Thyroid gland (tissue), 4 donors: ENCODE data around the gene ACTRT2. TPM values are rescaled to one million over a fixed set of nuclear protein-coding genes. Genes with fewer than 3 reads are reported as not detected.

Experiments used
- DNase-seq, 2 donors: peaks; one replicate each; pipeline ENCODE4 v3.0.0-alpha.2; 2019
- H3K27ac ChIP-seq, 3 donors: fragments of 200-600 bp; sonication (generic); 1 replicate in 2 of 3; 2 replicates in 1 of 3; pipeline ENCODE4 v1.5.1; 2016 to 2019; ENCODE audit warnings: mild to moderate bottlenecking in 1 of 3, moderate library complexity in 1 of 3
- H3K27me3 ChIP-seq: fragments of 200-600 bp; sonication (generic); one replicate; pipeline ENCODE4 v1.5.1; 2019
- H3K36me3 ChIP-seq, 2 donors: fragments of 200-600 bp; sonication (generic); one replicate each; pipeline ENCODE4 v1.5.1; 2016 to 2019
- H3K4me1 ChIP-seq, 2 donors: fragments of 200-600 bp; sonication (generic); one replicate each; pipeline ENCODE4 v1.5.1; 2017 to 2019
- H3K4me3 ChIP-seq, 3 donors: fragments of 200-600 bp; sonication (generic); replicated peaks in 1 of 3; 1 replicate in 2 of 3; 2 replicates in 1 of 3; pipeline ENCODE4 v1.5.1; 2016; ENCODE audit warnings: mild to moderate bottlenecking in 1 of 3
- H3K9me3 ChIP-seq: fragments of 200-600 bp; sonication (generic); one replicate; pipeline ENCODE4 v1.5.1; 2017
- CTCF ChIP-seq, 6 experiments: fragments of 200-600 bp in 3 of 6; fragments of 450-650 bp in 3 of 6; sonication (generic) in 3 of 6; IDR thresholded peaks; one replicate each; pipeline ENCODE4 v1.5.1; 2016 to 2019; ENCODE audit warnings: antibody characterized with exemption in 6 of 6, mild to moderate bottlenecking in 2 of 6, inconsistent platforms in 1 of 6, moderate library complexity in 1 of 6
- POLR2A ChIP-seq, 2 donors: fragments of 450-650 bp; IDR thresholded peaks; one replicate each; pipeline ENCODE4 v1.6.1; 2017; ENCODE audit warnings: antibody characterized with exemption in 2 of 2, mild to moderate bottlenecking in 2 of 2, moderate library complexity in 1 of 2
- WGBS, 2 donors: methylation state at CpG; one replicate each; pipeline ENCODE4 v1.1.5; 2017; 5-methylcytosine and 5-hydroxymethylcytosine counted together
- intact Hi-C: fragments of 100-400 bp; cut with DNase I; formaldehyde crosslinking; loops from one replicate; pipeline ENCODE4 v1.15.1; 2023
- total RNA-seq, 4 donors: library from RNA; depleted of rRNA; stranded (reverse); fragments of >200 nt; gene quantifications; one replicate each; pipeline ENCODE4 v1.2.3, GENCODE V29; 2016

Gene ACTRT2
- total RNA-seq, result under 1 TPM in 1 of 4 donors, not detected in 3; 0.67 TPM

GRCh38 chr1:3021233-3021671, at the start of gene ACTRT2:
ACTRT2 (plus strand) TSS chr1:3021467; CDS start chr1:3021687, 220 bp downstream.
- no peak for DNase-seq
- no peak for TF ChIP-seq POLR2A (IDR thresholded peaks at IDR 0.05)
- TF ChIP-seq CTCF (IDR thresholded peaks at IDR 0.05), result no peak
- H3K4me1 ChIP-seq, result no peaks in the 10 kb centered on the region
- no peak within 1 kb of the TSS for H3K27ac ChIP-seq
- no peaks in the 10 kb centered on the region for H3K27me3 ChIP-seq
- intact Hi-C loops, result no loop called here
- no peaks in the 10 kb centered on the region for H3K36me3 ChIP-seq
- H3K4me3 ChIP-seq, result no peak within 1 kb of the TSS
- no peaks in the 10 kb centered on the region for H3K9me3 ChIP-seq
- WGBS, 2 donors, result 62 to 96% methylated on average over 3 to 8 of the region's 8 CpGs

- no peaks in the 10 kb centered on the region for H3K27me3 ChIP-seq
- H3K27ac ChIP-seq, result no peak overlapping the region
- 93 to 100% methylated on average over 2 to 3 of the region's 9 CpGs for WGBS, 2 donors
Observed at GRCh38 chr1:2971609-2972008, 49.7 kb upstream of the ACTRT2 start.

GRCh38 chr1:2972011-2972878, 49.0 kb upstream of the ACTRT2 start:
- intact Hi-C loops, result no loop called here
- H3K36me3 ChIP-seq, result no peaks in the 10 kb centered on the region
- H3K27me3 ChIP-seq, result no peaks in the 10 kb centered on the region
- DNase-seq, result no peak
- TF ChIP-seq POLR2A (IDR thresholded peaks at IDR 0.05), result no peak
- no peak for TF ChIP-seq CTCF (IDR thresholded peaks at IDR 0.05)
- H3K4me1 ChIP-seq, result no peaks in the 10 kb centered on the region
- 87 to 95% methylated on average over 9 to 24 of the region's 27 CpGs for WGBS, 2 donors
- H3K4me3 ChIP-seq, result no peak overlapping the region
- no peak overlapping the region for H3K27ac ChIP-seq
- H3K9me3 ChIP-seq, result no peaks in the 10 kb centered on the region

More at GRCh38 chr1:2971609-2972008, 49.7 kb upstream of the ACTRT2 start:
- H3K4me3 ChIP-seq, result no peak overlapping the region
- intact Hi-C loops, result no loop called here
- TF ChIP-seq CTCF (IDR thresholded peaks at IDR 0.05) (no peak), POLR2A (IDR thresholded peaks at IDR 0.05) (no peak)
- no peaks in the 10 kb centered on the region for H3K9me3 ChIP-seq
- no peak for DNase-seq
- H3K36me3 ChIP-seq, result no peaks in the 10 kb centered on the region
- H3K4me1 ChIP-seq, result no peaks in the 10 kb centered on the region

GRCh38 chr1:2972879-2973575, 48.2 kb upstream of the ACTRT2 start:
- Histone ChIP-seq H3K4me1 (no peaks in the 10 kb centered on the region), H3K27ac (no peak overlapping the region), H3K9me3 (no peaks in the 10 kb centered on the region), H3K36me3 (no peaks in the 10 kb centered on the region), H3K27me3 (no peaks in the 10 kb centered on the region), H3K4me3 (no peak overlapping the region)
- TF ChIP-seq POLR2A (IDR thresholded peaks at IDR 0.05) (no peak), CTCF (IDR thresholded peaks at IDR 0.05) (no peak)
- intact Hi-C loops, result no loop called here
- DNase-seq, result no peak
- 81 to 94% methylated on average over 9 to 11 of the region's 14 CpGs for WGBS, 2 donors
